HEK293 (cell line): ENCODE results near the gene PLA2G4B.

Experiments
- CTCF ChIA-PET: fragments of 350-600 bp; formaldehyde crosslinking; extraction: SDS; loops from one replicate; lab custom pipeline; 2021; ENCODE audit warnings: antibody characterized with exemption; lab: Yijun Ruan, JAX
- POLR2A ChIA-PET: fragments of 300-600 bp; formaldehyde crosslinking; extraction: SDS; loops from one replicate; lab custom pipeline; 2020; ENCODE audit warnings: antibody characterized with exemption, inconsistent platforms; lab: Yijun Ruan, JAX
- H3K27ac ChIP-seq: fragments of 200-500 bp; sonication (Bioruptor generic); 2 replicates; pipeline ENCODE4 v1.5.1; 2014; ENCODE audit warnings: low read depth, low read length, control low read depth, inconsistent platforms; ENCODE audit errors: extremely low read depth
- H3K36me3 ChIP-seq, 2 experiments: fragments of 200-500 bp in 1 of 2; sonication (Bioruptor generic) in 1 of 2; 1 replicate in 1 of 2; 2 replicates in 1 of 2; pipeline ENCODE4 v1.5.1; 2014 to 2017; ENCODE audit warnings: inconsistent platforms in 2 of 2, low read length in 2 of 2; ENCODE audit not compliant: control insufficient read depth in 2 of 2, insufficient read depth in 1 of 2
- H3K4me1 ChIP-seq: fragments of 200-500 bp; sonication (Bioruptor generic); 2 replicates; pipeline ENCODE4 v1.5.1; 2014; ENCODE audit warnings: mild to moderate bottlenecking, low read length, inconsistent platforms; ENCODE audit not compliant: control insufficient read depth, insufficient read depth
- H3K4me3 ChIP-seq: 2 replicates; pipeline ENCODE4 v1.5.1; 2011; ENCODE audit warnings: low read depth, mild to moderate bottlenecking, control low read depth, low read length, moderate library complexity
- H3K9me3 ChIP-seq: fragments of 200-500 bp; sonication (Bioruptor generic); 2 replicates; pipeline ENCODE4 v1.5.1; 2014; ENCODE audit warnings: low read depth, low read length, inconsistent platforms; ENCODE audit not compliant: control insufficient read depth, insufficient read depth
- BCL11A ChIP-seq: fragments of 450-650 bp; formaldehyde crosslinking; IDR thresholded peaks from 2 replicates; pipeline ENCODE4 v1.5.1; 2016; ENCODE audit warnings: low read depth, missing biosample characterization, missing genetic modification characterization
- GLI2 ChIP-seq: fragments of 450-650 bp; formaldehyde crosslinking; IDR thresholded peaks from 2 replicates; pipeline ENCODE4; 2017; ENCODE audit warnings: missing biosample characterization, missing genetic modification characterization, low read depth, borderline replicate concordance
- HOXA7 ChIP-seq: sonication (generic); formaldehyde crosslinking; IDR thresholded peaks from 2 replicates; pipeline ENCODE4 v1.8.1; 2022; ENCODE audit warnings: missing genetic modification reagents, borderline replicate concordance
- OVOL3 ChIP-seq: fragments of 450-650 bp; formaldehyde crosslinking; IDR thresholded peaks from 2 replicates; pipeline ENCODE4 v1.5.1; 2016; ENCODE audit warnings: missing biosample characterization, missing genetic modification characterization
- SCRT1 ChIP-seq: fragments of 450-650 bp; formaldehyde crosslinking; IDR thresholded peaks from 2 replicates; pipeline ENCODE4 v1.5.1; 2016; ENCODE audit warnings: missing biosample characterization, missing genetic modification characterization, borderline replicate concordance
- WT1 ChIP-seq: fragments of 450-650 bp; formaldehyde crosslinking; IDR thresholded peaks from 2 replicates; pipeline ENCODE4 v1.5.1; 2016; ENCODE audit warnings: missing biosample characterization, missing genetic modification characterization
- ZNF132 ChIP-seq: fragments of 450-650 bp; formaldehyde crosslinking; IDR thresholded peaks from 2 replicates; pipeline ENCODE4 v1.5.1; 2017; ENCODE audit warnings: missing biosample characterization, missing genetic modification characterization, borderline replicate concordance
- ZNF391 ChIP-seq: fragments of 450-650 bp; formaldehyde crosslinking; IDR thresholded peaks from 2 replicates; pipeline ENCODE4 v1.5.1; 2016; ENCODE audit warnings: low read depth, missing biosample characterization, missing genetic modification characterization, borderline replicate concordance
- ZNF433 ChIP-seq: fragments of 450-650 bp; formaldehyde crosslinking; IDR thresholded peaks from 2 replicates; pipeline ENCODE4 v1.5.1; 2016; ENCODE audit warnings: missing biosample characterization, missing genetic modification characterization, low read depth
- ZNF514 ChIP-seq: fragments of 450-650 bp; formaldehyde crosslinking; IDR thresholded peaks from 2 replicates; pipeline ENCODE4 v1.5.1; 2016; ENCODE audit warnings: missing biosample characterization, missing genetic modification characterization
- ZNF560 ChIP-seq: fragments of 450-650 bp; formaldehyde crosslinking; IDR thresholded peaks from 2 replicates; pipeline ENCODE4 v1.5.1; 2017; ENCODE audit warnings: missing biosample characterization, missing genetic modification characterization, borderline replicate concordance
- ZNF707 ChIP-seq: fragments of 450-650 bp; formaldehyde crosslinking; IDR thresholded peaks from 2 replicates; pipeline ENCODE4 v1.5.1; 2016; ENCODE audit warnings: missing biosample characterization, missing genetic modification characterization
- TF ChIP-seq, protein P1 (sequence below): fragments of 450-650 bp; formaldehyde crosslinking; IDR thresholded peaks from 2 replicates; pipeline ENCODE4 v1.5.1; 2016; ENCODE audit warnings: missing biosample characterization, missing genetic modification characterization
- TF ChIP-seq, protein P2 (sequence below): fragments of 450-650 bp; formaldehyde crosslinking; IDR thresholded peaks from 2 replicates; pipeline ENCODE4 v1.5.1; 2016; ENCODE audit warnings: missing biosample characterization, missing genetic modification characterization
- TF ChIP-seq, protein P3 (sequence below): fragments of 450-650 bp; formaldehyde crosslinking; IDR thresholded peaks from 2 replicates; pipeline ENCODE4 v1.5.1; 2016; ENCODE audit warnings: missing biosample characterization, missing genetic modification characterization
- TF ChIP-seq, protein P4 (sequence below): fragments of 450-650 bp; formaldehyde crosslinking; IDR thresholded peaks from 2 replicates; pipeline ENCODE4 v1.5.1; 2016; ENCODE audit warnings: missing biosample characterization, missing genetic modification characterization

The PLA2G4B gene

DNA sequence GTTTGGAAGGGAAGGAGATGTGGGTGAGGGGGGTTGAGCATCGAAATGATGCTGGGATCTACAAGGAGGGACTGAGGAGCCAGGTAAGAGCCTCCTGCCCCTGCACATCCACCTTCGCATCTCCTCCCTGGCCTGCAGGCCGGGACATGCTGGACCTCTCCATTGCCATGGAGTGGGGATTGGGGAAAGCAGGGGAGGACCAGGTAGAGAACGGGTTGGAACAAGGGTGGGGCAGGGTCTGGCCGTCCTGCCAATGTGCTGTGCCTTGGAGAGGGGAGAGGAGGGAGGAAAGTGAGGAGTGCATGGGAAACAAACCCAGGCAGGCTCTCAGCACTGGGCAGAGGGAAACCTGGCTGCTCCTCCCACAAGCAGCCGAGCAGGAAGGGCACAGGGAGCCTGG, 10.6 kb downstream of the PLA2G4B start:
- peaks cover 0 to 15% of the 10 kb centered on the region in 2 experiments; a peak in 1 of 3 replicates for H3K36me3 ChIP-seq
- no peaks in the 10 kb centered on the region for H3K9me3 ChIP-seq
- POLR2A ChIA-PET: no interaction called here
- H3K27ac ChIP-seq: no peak overlapping the region
- no peaks in the 10 kb centered on the region for H3K4me1 ChIP-seq
- TF ChIP-seq OVOL3: no peak
- TF ChIP-seq, protein P1, sequence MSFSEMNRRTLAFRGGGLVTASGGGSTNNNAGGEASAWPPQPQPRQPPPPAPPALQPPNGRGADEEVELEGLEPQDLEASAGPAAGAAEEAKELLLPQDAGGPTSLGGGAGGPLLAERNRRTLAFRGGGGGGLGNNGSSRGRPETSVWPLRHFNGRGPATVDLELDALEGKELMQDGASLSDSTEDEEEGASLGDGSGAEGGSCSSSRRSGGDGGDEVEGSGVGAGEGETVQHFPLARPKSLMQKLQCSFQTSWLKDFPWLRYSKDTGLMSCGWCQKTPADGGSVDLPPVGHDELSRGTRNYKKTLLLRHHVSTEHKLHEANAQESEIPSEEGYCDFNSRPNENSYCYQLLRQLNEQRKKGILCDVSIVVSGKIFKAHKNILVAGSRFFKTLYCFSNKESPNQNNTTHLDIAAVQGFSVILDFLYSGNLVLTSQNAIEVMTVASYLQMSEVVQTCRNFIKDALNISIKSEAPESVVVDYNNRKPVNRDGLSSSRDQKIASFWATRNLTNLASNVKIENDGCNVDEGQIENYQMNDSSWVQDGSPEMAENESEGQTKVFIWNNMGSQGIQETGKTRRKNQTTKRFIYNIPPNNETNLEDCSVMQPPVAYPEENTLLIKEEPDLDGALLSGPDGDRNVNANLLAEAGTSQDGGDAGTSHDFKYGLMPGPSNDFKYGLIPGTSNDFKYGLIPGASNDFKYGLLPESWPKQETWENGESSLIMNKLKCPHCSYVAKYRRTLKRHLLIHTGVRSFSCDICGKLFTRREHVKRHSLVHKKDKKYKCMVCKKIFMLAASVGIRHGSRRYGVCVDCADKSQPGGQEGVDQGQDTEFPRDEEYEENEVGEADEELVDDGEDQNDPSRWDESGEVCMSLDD (tag by site-specific recombination): no peak
- no peak overlapping the region for H3K4me3 ChIP-seq
- CTCF ChIA-PET: no interaction called here

DNA sequence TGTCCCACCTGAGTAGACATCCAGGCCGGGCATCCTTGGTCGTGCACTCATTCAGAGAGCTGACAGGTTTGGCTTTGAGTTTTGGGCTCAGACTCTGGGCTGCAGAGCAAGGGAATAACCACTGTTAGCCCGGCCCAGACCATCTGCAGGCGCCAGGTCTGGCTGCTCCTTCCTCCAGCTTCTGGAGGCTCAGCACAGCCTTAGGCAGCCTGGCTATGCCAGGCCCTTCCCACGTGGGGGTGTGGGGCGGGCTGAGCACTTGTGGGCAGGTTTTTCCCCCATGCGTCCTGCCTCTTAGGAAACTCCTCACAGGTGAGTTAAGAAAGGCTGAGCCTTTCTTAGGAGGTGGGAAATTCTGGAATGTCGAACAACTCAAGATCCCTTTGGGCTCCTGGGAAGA, 11.2 kb downstream of the PLA2G4B start:
- Histone ChIP-seq H3K9me3 (no peaks in the 10 kb centered on the region), H3K4me3 (no peak overlapping the region)
- POLR2A ChIA-PET: interaction anchor here (0.7 kb wide), 1 partner anchor 75 kb away, joined by 3 read pairs; the partner anchor contains the start of gene MAPKBP1
- TF ChIP-seq ZNF391 (no peak), BCL11A (no peak), ZNF560 (tag by site-specific recombination) (no peak), ZNF433 (tag by site-specific recombination) (no peak), ZNF707 (tag by site-specific recombination) (no peak), SCRT1 (no peak), ZNF132 (no peak), HOXA7 (no peak), GLI2 (tag by site-specific recombination) (no peak), WT1 (tag by site-specific recombination) (no peak)
- TF ChIP-seq, protein P2, sequence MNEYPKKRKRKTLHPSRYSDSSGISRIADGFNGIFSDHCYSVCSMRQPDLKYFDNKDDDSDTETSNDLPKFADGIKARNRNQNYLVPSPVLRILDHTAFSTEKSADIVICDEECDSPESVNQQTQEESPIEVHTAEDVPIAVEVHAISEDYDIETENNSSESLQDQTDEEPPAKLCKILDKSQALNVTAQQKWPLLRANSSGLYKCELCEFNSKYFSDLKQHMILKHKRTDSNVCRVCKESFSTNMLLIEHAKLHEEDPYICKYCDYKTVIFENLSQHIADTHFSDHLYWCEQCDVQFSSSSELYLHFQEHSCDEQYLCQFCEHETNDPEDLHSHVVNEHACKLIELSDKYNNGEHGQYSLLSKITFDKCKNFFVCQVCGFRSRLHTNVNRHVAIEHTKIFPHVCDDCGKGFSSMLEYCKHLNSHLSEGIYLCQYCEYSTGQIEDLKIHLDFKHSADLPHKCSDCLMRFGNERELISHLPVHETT (tag by site-specific recombination): no peak
- TF ChIP-seq, protein P3, sequence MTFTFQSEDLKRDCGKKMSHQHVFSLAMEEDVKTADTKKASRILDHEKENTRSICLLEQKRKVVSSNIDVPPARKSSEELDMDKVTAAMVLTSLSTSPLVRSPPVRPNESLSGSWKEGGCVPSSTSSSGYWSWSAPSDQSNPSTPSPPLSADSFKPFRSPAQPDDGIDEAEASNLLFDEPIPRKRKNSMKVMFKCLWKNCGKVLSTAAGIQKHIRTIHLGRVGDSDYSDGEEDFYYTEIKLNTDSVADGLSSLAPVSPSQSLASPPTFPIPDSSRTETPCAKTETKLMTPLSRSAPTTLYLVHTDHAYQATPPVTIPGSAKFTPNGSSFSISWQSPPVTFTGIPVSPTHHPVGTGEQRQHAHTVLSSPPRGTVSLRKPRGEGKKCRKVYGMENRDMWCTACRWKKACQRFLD (tag by site-specific recombination): no peak
- TF ChIP-seq, all 188 proteins: peak for 0
- H3K4me1 ChIP-seq: no peaks in the 10 kb centered on the region
- H3K36me3 ChIP-seq: peaks cover 0 to 15% of the 10 kb centered on the region in 2 experiments; a peak in 1 of 3 replicates
- CTCF ChIA-PET: no interaction called here
- no peak overlapping the region for H3K27ac ChIP-seq

DNA sequence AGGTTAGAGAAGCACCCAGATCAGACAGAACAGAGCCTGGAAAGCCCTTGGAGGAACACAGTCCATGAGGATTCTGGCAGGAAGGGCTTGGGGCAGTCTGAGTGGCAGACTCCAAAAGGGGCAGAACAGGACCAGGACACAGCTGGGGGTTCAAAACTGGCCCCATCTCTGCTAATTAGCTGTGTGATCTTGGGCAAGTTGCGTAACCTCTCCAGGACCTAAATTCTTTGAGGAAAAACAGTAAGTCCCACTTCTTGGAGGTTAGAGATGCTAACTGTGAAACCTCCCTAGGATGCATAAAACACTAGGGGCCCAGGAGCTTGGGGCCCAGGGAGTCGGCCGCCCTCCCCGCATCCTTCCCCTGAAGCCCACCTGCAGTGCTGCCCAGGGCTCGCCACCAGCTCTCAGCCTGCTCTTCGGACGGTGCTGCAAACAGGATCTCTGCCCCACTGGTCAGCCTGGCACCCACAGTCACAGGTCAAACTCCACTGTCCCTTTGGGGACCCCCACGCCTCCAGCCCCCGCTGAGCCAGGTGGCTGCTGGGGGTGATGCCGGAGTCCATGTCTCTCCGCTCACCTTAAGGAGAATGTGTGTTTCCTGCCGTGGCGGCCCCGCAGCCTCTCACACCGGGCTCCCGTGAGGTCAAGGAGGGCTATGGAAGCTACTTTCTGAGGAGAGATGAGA, 12.0 kb downstream of the PLA2G4B start:
- H3K9me3 ChIP-seq: no peaks in the 10 kb centered on the region
- ChIA-PET POLR2A (interaction anchor here (0.7 kb wide), 1 partner anchor 76 kb away, joined by 3 read pairs; the partner anchor contains the start of gene MAPKBP1), CTCF (no interaction called here)
- H3K36me3 ChIP-seq: peaks cover 0 to 15% of the 10 kb centered on the region in 2 experiments; a peak in 1 of 3 replicates
- H3K4me1 ChIP-seq: no peaks in the 10 kb centered on the region
- H3K27ac ChIP-seq: no peak overlapping the region
- no peak for TF ChIP-seq ZNF514 (tag by site-specific recombination)
- TF ChIP-seq, protein P4, sequence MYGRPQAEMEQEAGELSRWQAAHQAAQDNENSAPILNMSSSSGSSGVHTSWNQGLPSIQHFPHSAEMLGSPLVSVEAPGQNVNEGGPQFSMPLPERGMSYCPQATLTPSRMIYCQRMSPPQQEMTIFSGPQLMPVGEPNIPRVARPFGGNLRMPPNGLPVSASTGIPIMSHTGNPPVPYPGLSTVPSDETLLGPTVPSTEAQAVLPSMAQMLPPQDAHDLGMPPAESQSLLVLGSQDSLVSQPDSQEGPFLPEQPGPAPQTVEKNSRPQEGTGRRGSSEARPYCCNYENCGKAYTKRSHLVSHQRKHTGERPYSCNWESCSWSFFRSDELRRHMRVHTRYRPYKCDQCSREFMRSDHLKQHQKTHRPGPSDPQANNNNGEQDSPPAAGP (tag by site-specific recombination): no peak
- TF ChIP-seq, all 188 proteins: peak for 0
- H3K4me3 ChIP-seq: no peak overlapping the region
